ENCODE results near the gene IWS1.

DNA sequence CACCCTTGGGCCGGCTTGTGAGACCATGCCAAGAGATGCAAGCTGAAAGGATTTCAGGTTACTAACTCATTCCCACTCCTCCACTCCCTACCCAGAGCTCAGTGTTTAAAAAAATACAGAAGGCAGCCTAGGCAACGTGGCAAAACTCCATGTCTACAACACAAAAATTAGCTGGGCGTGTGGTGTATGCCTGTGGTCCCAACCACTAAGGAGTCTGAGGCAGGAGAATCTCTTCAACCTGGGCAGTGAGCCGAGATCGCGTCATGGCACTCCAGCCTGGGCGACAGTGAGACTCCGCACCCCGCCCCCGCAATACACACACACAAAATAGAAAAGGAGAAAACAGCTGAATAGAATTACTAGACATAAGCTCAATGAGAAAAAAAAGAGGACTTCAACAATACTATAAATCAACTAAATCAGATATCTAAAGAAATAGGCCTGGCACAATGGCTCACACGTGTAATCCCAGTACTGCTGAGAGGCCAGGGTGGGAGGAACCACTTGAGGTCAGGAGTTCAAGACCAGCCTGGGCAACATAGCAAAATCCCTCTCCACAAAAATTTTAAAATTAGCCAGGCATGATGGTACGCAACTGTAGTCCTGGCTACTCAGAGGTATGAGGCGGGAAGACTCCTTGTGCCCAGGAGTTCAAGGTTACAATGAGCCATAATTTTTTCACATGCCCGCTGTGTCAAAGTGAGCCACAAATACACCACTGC is 10.1 kb downstream of the IWS1 start:
- TF ChIP-seq EZH2phosphoT487 (IDR thresholded peaks at IDR 0.05; ENCODE audit: insufficient read depth, low read depth), result no peak
- TF ChIP-seq EZH2 (IDR thresholded peaks at IDR 0.05; ENCODE audit: insufficient read depth, poor library complexity, severe bottlenecking), result no peak
